Common myeloid progenitor, CD34-positive (primary cell): ENCODE measurements around the gene SMPDL3B.
"Not testable (repeated sequence)": the region's sequence is repeated elsewhere in the genome, so short reads cannot be mapped to it uniquely, and the experiment has no call there.

Experiments
- CTCF ChIA-PET: fragments of 350-600 bp; sonication (Branson Sonifier 250); formaldehyde crosslinking; loops from one replicate; lab custom pipeline; 2021; ENCODE audit warnings: antibody characterized with exemption; lab: Charles Lee
- POLR2A ChIA-PET: fragments of 350-600 bp; sonication (Branson Sonifier 250); formaldehyde crosslinking; loops from one replicate; lab custom pipeline; 2021; ENCODE audit warnings: antibody characterized with exemption; lab: Charles Lee
- DNase-seq, 3 donors: peaks; one replicate each; pipeline versions ENCODE4 v3.0.0 to v3.0.0-alpha.2; 2013
- H3K27ac ChIP-seq, 2 experiments: 1 replicate in 1 of 2; 2 replicates in 1 of 2; pipeline ENCODE4 v1.7.0; 2013; ENCODE audit warnings: inconsistent platforms in 2 of 2, low read length in 2 of 2, mild to moderate bottlenecking in 2 of 2, low read depth in 1 of 2, moderate library complexity in 1 of 2; ENCODE audit not compliant: severe bottlenecking in 2 of 2, insufficient read depth in 1 of 2, poor library complexity in 1 of 2
- H3K27me3 ChIP-seq, 5 experiments: replicated peaks in 2 of 5; 1 replicate in 3 of 5; 2 replicates in 2 of 5; pipeline versions ENCODE4 v1.6.1 to v1.7.0; 2013; ENCODE audit warnings: low read length in 4 of 5, mild to moderate bottlenecking in 2 of 5, moderate library complexity in 2 of 5, inconsistent platforms in 1 of 5; ENCODE audit not compliant: insufficient read depth in 5 of 5, control insufficient read depth in 4 of 5
- H3K36me3 ChIP-seq, 4 experiments: 1 replicate in 2 of 4; 2 replicates in 2 of 4; pipeline versions ENCODE4 v1.6.1 to v1.7.0; 2013; ENCODE audit warnings: low read length in 3 of 4, control low read depth in 1 of 4, mild to moderate bottlenecking in 1 of 4; ENCODE audit not compliant: control insufficient read depth in 4 of 4, insufficient read depth in 4 of 4
- H3K4me1 ChIP-seq, 4 experiments: 1 replicate in 3 of 4; 2 replicates in 1 of 4; pipeline versions ENCODE4 v1.6.1 to v1.7.1; 2013; ENCODE audit warnings: low read length in 3 of 4, mild to moderate bottlenecking in 3 of 4, control low read depth in 1 of 4, inconsistent platforms in 1 of 4, moderate library complexity in 1 of 4; ENCODE audit not compliant: control insufficient read depth in 4 of 4, insufficient read depth in 4 of 4; ENCODE audit errors: control extremely low read depth in 1 of 4
- H3K4me3 ChIP-seq, 7 experiments: 1 replicate in 4 of 7; 2 replicates in 3 of 7; pipeline versions ENCODE4 v1.5.1 to v1.7.0; 2013; ENCODE audit warnings: mild to moderate bottlenecking in 7 of 7, low read length in 6 of 7, moderate library complexity in 6 of 7, inconsistent platforms in 2 of 7, low read depth in 2 of 7, control low read depth in 1 of 7; ENCODE audit not compliant: insufficient read depth in 4 of 7, control insufficient read depth in 1 of 7; ENCODE audit errors: extremely low read depth in 1 of 7
- H3K9me3 ChIP-seq, 5 experiments: 1 replicate in 4 of 5; 2 replicates in 1 of 5; pipeline versions ENCODE4 v1.6.1 to v1.7.1; 2013; ENCODE audit warnings: low read length in 4 of 5, mild to moderate bottlenecking in 2 of 5, inconsistent platforms in 1 of 5, low read depth in 1 of 5, moderate library complexity in 1 of 5; ENCODE audit not compliant: control insufficient read depth in 4 of 5, insufficient read depth in 2 of 5; ENCODE audit errors: control extremely low read depth in 1 of 5
- WGBS: methylation state at CpG from one replicate; pipeline ENCODE4 v1.1.5; 2013; ENCODE audit not compliant: insufficient coverage; 5-methylcytosine and 5-hydroxymethylcytosine counted together

Gene SMPDL3B

GRCh38 chr1:28003117-28003516 is 68.3 kb downstream of the SMPDL3B start:
- H3K4me1 ChIP-seq, POLR2A ChIA-PET, DNase-seq, H3K27me3 ChIP-seq, H3K4me3 ChIP-seq, H3K27ac ChIP-seq, CTCF ChIA-PET, H3K9me3 ChIP-seq: not testable (repeated sequence)
- H3K36me3 ChIP-seq = peaks cover 14 to 42% (median 23%) of the 10 kb centered on the region in 4 experiments
- 100% methylated on average over 2 of the region's 8 CpGs for WGBS
